Activated CD4-positive, alpha-beta T cell treated with anti-CD3 and anti-CD28 coated beads, Interleukin-2, amount 10 ng/mL, durations not matched to agents 24 days and 14 days (primary cell): ENCODE measurements around the gene INPP4B. TPM values are rescaled to one million over a fixed set of nuclear protein-coding genes. Genes with fewer than 3 reads are reported as not detected.
A peak's percentile ranks its signal among the peaks of the same experiment; 100 is the strongest.

Experiments
- DNase-seq: peaks from one replicate; pipeline ENCODE4 v3.0.0; 2022
- H3K27ac Mint-ChIP-seq: one replicate; pipeline ENCODE4 v1.8.0; 2022; ENCODE audit warnings: mild to moderate bottlenecking, mixed read lengths
- H3K27me3 Mint-ChIP-seq: one replicate; pipeline ENCODE4 v1.8.0; 2022; ENCODE audit warnings: mixed read lengths
- H3K36me3 Mint-ChIP-seq: one replicate; pipeline ENCODE4 v1.8.0; 2022; ENCODE audit warnings: low read depth, mild to moderate bottlenecking, mixed read lengths
- H3K4me1 Mint-ChIP-seq: one replicate; pipeline ENCODE4 v1.8.0; 2021; ENCODE audit warnings: mixed read lengths
- H3K4me3 Mint-ChIP-seq: one replicate; pipeline ENCODE4 v1.8.0; 2022; ENCODE audit warnings: mild to moderate bottlenecking, moderate library complexity, mixed read lengths
- H3K9me3 Mint-ChIP-seq: one replicate; pipeline ENCODE4 v1.8.0; 2021; ENCODE audit warnings: mixed read lengths
- intact Hi-C: fragments of 100-400 bp; cut with micrococcal nuclease; formaldehyde crosslinking; loops from one replicate; pipeline ENCODE4 v1.15.1; 2023
- total RNA-seq: library from RNA; stranded (reverse); gene quantifications from 2 replicates; pipeline ENCODE4 v1.2.3, GENCODE V29; 2022

The INPP4B gene
- total RNA-seq, 1 donor from 2014 or later: 42.5 TPM

DNA sequence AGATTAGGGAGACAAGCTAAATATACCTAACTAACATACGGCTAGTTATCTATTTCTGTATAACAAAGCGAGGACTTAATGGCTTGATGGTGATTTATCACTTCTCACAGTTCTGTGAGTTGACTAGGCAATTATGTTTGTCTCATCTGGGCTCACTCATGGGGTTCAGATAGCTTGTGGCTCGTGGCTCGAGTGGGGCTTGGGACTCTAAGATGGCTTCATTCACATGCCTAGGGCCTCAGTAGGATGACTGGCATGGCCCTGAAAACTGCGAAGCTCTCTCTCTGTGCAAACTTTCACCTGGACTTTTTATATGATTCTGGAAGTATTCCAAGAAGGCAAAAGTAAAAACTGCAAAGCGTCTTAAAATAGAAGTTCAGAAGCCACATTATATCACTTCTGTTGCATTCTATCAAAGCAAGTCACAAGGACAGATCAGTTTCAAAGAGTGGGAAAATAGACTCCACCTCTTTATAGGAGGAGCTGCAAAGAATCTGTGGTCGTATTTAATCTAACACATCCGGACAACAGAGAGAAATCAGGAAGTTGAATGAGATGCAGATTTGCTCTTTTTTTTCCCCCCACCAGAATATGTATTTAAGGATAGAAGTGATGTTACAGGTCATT is 491.2 kb downstream of the INPP4B start:
- Mint-ChIP-seq H3K27ac (peak overlapping the region; percentile 92), H3K9me3 (no peaks in the 10 kb centered on the region), H3K36me3 (peaks cover 1% of the 10 kb centered on the region), H3K4me3 (peak overlapping the region; percentile 69), H3K4me1 (peaks cover 74% of the 10 kb centered on the region), H3K27me3 (no peaks in the 10 kb centered on the region)
- intact Hi-C loops: loop anchor here (2.0 to 5.0 kb wide), 3 partner anchors 70 to 342 kb away; no protein-coding TSS in a partner anchor
- peak; percentile 69 for DNase-seq

GRCh38 chr4:142354041-142354440 is 492.1 kb downstream of the INPP4B start:
- Mint-ChIP-seq H3K27ac (peak overlapping the region; percentile 92), H3K27me3 (no peaks in the 10 kb centered on the region)

GRCh38 chr4:142353149-142353738 is 492.9 kb downstream of the INPP4B start:
- intact Hi-C loops: loop anchor here (1.0 to 5.0 kb wide), 7 partner anchors 24 to 494 kb away; partner anchors contain the start of gene INPP4B
- H3K4me3 Mint-ChIP-seq: peak overlapping the region; percentile 69
- peak; percentile 73 for DNase-seq
- no peaks in the 10 kb centered on the region for H3K27me3 Mint-ChIP-seq
- peak overlapping the region; percentile 71 for H3K27ac Mint-ChIP-seq
- peaks cover 5% of the 10 kb centered on the region for H3K36me3 Mint-ChIP-seq
- peaks cover 82% of the 10 kb centered on the region for H3K4me1 Mint-ChIP-seq
- H3K9me3 Mint-ChIP-seq: no peaks in the 10 kb centered on the region

More at GRCh38 chr4:142354041-142354440, 492.1 kb downstream of the INPP4B start:
- DNase-seq: peak; percentile 58
- intact Hi-C loops: loop anchor here (2.0 to 5.0 kb wide), 3 partner anchors 69 to 343 kb away; no protein-coding TSS in a partner anchor
- H3K9me3 Mint-ChIP-seq: no peaks in the 10 kb centered on the region
- H3K4me1 Mint-ChIP-seq: peaks cover 79% of the 10 kb centered on the region
- H3K36me3 Mint-ChIP-seq: peaks cover 3% of the 10 kb centered on the region
- H3K4me3 Mint-ChIP-seq: peak overlapping the region; percentile 69

DNA sequence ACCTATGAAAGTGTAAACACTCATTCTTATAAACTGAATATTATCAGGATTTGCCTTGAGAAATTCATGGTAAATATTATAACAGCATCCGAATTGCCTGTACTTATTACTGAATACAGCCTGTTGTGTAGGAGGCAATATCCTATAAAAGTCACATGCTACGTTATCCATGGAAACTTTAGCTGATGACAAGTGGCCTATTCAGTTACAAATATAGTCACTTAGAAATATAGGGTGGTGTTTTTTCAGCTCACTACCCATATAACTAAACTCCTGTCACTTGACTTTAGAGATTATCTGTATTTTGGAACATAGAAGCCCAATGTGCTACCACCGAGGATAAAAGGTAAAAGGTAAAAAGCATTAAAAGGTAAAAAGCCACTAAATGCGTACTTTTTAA is 493.4 kb downstream of the INPP4B start:
- peak overlapping the region; percentile 71 for H3K27ac Mint-ChIP-seq
- peaks cover 81% of the 10 kb centered on the region for H3K4me1 Mint-ChIP-seq
- no peaks in the 10 kb centered on the region for H3K27me3 Mint-ChIP-seq
- H3K36me3 Mint-ChIP-seq: peaks cover 5% of the 10 kb centered on the region
- intact Hi-C loops: loop anchor here (1.0 to 5.0 kb wide), 7 partner anchors 25 to 494 kb away; partner anchors contain the start of gene INPP4B
- H3K4me3 Mint-ChIP-seq: peak overlapping the region; percentile 52
- no peak for DNase-seq
- no peaks in the 10 kb centered on the region for H3K9me3 Mint-ChIP-seq

DNA sequence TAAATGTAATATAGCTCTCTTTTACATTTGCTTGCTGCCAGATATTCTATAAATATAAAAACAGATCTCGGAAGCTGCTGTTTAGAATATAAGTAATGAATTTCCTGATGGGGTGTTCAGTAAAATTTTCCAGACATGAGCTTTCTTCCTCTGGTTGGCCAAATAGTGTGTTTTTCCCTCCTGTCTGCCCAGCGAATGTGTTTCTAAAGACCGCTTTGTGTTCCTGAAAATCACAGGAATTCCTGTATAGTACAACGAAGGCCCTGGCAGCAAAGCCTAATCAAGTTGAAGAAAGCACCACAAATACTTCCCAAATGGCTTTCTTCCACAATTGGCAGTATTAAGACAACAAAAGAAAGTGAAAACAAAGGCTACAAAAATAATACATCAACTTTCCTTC is 494.1 kb downstream of the INPP4B start:
- Mint-ChIP-seq H3K9me3 (no peaks in the 10 kb centered on the region), H3K27me3 (no peaks in the 10 kb centered on the region), H3K27ac (peak overlapping the region; percentile 85), H3K36me3 (peaks cover 5% of the 10 kb centered on the region), H3K4me3 (peak overlapping the region; percentile 69), H3K4me1 (peaks cover 81% of the 10 kb centered on the region)
- DNase-seq: no peak
- intact Hi-C loops: loop anchor here (2.0 to 5.0 kb wide), 3 partner anchors 225 to 495 kb away; partner anchors contain the start of gene INPP4B

DNA sequence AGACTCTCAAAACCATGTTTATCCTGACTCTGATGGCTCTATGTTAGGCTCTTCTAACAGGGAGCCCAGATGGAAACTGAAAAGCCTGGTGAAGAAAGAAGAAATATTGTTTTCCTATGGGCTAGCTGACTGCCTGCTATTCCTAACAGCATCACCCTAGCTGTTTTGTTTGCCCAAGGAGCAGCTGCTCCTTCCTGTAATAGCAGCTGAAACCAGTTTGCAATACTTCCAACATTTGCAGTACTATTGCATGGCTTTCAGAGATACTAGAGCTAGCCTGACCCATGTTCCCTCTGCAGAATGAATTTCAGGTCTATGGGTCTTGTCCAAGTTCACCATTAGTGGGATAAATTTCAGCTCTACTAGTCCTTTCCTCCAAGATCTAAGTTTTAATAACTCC is 495.2 kb downstream of the INPP4B start:
- Mint-ChIP-seq H3K9me3 (no peaks in the 10 kb centered on the region), H3K4me1 (peaks cover 77% of the 10 kb centered on the region), H3K4me3 (no peak overlapping the region), H3K36me3 (peaks cover 7% of the 10 kb centered on the region), H3K27me3 (no peaks in the 10 kb centered on the region), H3K27ac (no peak overlapping the region)
- DNase-seq: no peak
- intact Hi-C loops: loop anchor here (5.0 kb wide), 2 partner anchors 224 to 346 kb away; no protein-coding TSS in a partner anchor

- intact Hi-C loops: no loop called here
- H3K27ac Mint-ChIP-seq: no peak overlapping the region
- peaks cover 57% of the 10 kb centered on the region for H3K4me1 Mint-ChIP-seq
- peaks cover 8% of the 10 kb centered on the region for H3K36me3 Mint-ChIP-seq
- H3K27me3 Mint-ChIP-seq: no peaks in the 10 kb centered on the region
- no peak overlapping the region for H3K4me3 Mint-ChIP-seq
- H3K9me3 Mint-ChIP-seq: no peaks in the 10 kb centered on the region
- no peak for DNase-seq
Observed at GRCh38 chr4:142348613-142349021, 497.5 kb downstream of the INPP4B start.

DNA sequence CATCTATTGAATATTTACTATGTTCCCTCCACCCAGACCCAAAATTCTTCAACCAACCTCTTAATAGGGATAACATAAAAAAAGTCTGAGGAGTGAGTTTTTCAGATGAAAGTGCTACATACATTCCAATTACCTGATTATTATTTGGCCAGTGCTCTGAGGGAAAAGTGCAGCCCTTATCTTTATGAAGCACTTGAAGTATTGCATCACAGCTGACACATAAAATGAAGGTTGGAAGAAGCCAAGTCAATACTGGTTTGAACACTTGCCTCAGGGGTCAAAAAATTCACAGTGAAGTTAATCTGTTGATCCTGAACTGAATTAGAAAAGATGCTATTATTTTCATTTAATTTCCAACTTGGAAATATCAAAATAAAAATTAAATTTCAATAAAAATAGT is 498.9 kb downstream of the INPP4B start:
- H3K4me3 Mint-ChIP-seq: peak overlapping the region; percentile 48

GRCh38 chr4:142345924-142346323 is 500.2 kb downstream of the INPP4B start:
- intact Hi-C loops: loop anchor here (2.0 kb wide), 1 partner anchor 15 kb away; no protein-coding TSS in a partner anchor
- Mint-ChIP-seq H3K4me3 (no peak overlapping the region), H3K36me3 (peaks cover 8% of the 10 kb centered on the region), H3K4me1 (peaks cover 38% of the 10 kb centered on the region), H3K9me3 (no peaks in the 10 kb centered on the region), H3K27me3 (no peaks in the 10 kb centered on the region), H3K27ac (no peak overlapping the region)
- DNase-seq: no peak

More for the DNA sequence above, 498.9 kb downstream of the INPP4B start:
- DNase-seq: no peak
- peaks cover 8% of the 10 kb centered on the region for H3K36me3 Mint-ChIP-seq
- no peaks in the 10 kb centered on the region for H3K9me3 Mint-ChIP-seq
- H3K4me1 Mint-ChIP-seq: peaks cover 45% of the 10 kb centered on the region
- H3K27ac Mint-ChIP-seq: no peak overlapping the region
- intact Hi-C loops: loop anchor here (1.0 kb wide), 1 partner anchor 12 kb away; no protein-coding TSS in a partner anchor
- H3K27me3 Mint-ChIP-seq: no peaks in the 10 kb centered on the region

GRCh38 chr4:142341268-142341667 is 504.8 kb downstream of the INPP4B start:
- H3K9me3 Mint-ChIP-seq: no peaks in the 10 kb centered on the region
- peaks cover 9% of the 10 kb centered on the region for H3K4me1 Mint-ChIP-seq
- no peaks in the 10 kb centered on the region for H3K27me3 Mint-ChIP-seq
- no peak for DNase-seq
- H3K4me3 Mint-ChIP-seq: no peak overlapping the region
- H3K36me3 Mint-ChIP-seq: peaks cover 15% of the 10 kb centered on the region
- no peak overlapping the region for H3K27ac Mint-ChIP-seq
- intact Hi-C loops: no loop called here

GRCh38 chr4:142339053-142339452 is 507.0 kb downstream of the INPP4B start:
- Mint-ChIP-seq H3K4me3 (no peak overlapping the region), H3K27me3 (no peaks in the 10 kb centered on the region), H3K9me3 (no peaks in the 10 kb centered on the region), H3K27ac (no peak overlapping the region), H3K4me1 (peaks cover 3% of the 10 kb centered on the region), H3K36me3 (peaks cover 16% of the 10 kb centered on the region)
- intact Hi-C loops: no loop called here
- no peak for DNase-seq

DNA sequence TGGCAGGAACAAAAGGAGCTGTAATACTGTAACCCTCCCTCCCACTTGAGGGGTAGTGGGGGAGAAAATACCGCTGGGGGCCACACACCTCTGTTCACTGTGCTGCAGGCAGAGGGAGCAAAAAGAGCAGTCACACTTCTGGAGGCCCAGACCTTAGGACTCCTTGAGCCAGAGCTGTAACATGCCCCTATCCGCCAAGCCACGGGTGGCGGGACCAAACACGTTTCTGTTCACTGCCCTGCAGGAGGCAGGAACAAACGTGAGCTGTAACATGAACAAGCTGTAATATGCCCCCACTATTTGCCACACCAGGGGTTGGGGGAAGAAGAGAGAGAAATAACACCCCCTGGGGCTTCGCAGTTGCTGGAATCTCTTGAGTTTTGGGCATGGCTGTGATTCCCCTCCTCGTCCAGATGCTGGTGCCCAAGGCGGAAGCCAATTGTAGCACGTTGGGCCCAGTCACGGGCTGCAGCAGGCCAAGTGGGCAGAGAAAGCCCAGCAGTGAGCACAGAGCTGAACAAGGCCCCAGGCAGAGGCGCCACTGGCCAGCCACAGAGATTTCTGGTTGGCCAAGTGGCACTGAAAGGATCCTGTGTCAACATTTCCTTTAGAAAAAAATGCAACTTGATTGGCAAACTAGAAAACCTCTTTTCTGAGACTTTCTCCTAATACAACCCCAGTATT is 509.7 kb downstream of the INPP4B start:
- Mint-ChIP-seq H3K9me3 (peaks cover 3% of the 10 kb centered on the region), H3K27me3 (no peaks in the 10 kb centered on the region), H3K4me1 (peaks cover 9% of the 10 kb centered on the region), H3K27ac (peak overlapping the region; percentile 26), H3K36me3 (peaks cover 22% of the 10 kb centered on the region), H3K4me3 (no peak overlapping the region)
- intact Hi-C loops: no loop called here
- peak; percentile 47 for DNase-seq

DNA sequence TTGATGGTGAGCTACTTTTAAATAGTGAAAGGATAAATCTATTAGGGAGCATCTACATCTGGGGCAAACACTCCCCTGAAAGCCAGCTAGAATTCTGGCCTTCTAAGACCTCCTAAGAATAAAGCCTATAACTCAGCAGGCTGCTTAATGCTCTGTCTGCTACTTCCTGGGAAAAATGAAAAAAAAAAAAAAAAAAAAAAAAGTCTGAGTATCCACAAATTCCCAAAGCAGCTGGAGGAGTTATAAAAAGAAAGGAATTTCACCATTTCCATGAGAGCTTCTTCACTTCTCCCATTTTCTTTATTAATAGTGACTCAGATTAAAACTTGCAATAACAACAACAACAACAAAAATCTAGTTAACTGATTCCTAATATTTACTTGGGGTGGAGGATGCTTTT is 511.2 kb downstream of the INPP4B start:
- Mint-ChIP-seq H3K27me3 (no peaks in the 10 kb centered on the region), H3K4me3 (no peak overlapping the region), H3K27ac (no peak overlapping the region), H3K9me3 (peaks cover 3% of the 10 kb centered on the region), H3K36me3 (peaks cover 25% of the 10 kb centered on the region), H3K4me1 (peaks cover 16% of the 10 kb centered on the region)
- DNase-seq: no peak
- intact Hi-C loops: no loop called here

DNA sequence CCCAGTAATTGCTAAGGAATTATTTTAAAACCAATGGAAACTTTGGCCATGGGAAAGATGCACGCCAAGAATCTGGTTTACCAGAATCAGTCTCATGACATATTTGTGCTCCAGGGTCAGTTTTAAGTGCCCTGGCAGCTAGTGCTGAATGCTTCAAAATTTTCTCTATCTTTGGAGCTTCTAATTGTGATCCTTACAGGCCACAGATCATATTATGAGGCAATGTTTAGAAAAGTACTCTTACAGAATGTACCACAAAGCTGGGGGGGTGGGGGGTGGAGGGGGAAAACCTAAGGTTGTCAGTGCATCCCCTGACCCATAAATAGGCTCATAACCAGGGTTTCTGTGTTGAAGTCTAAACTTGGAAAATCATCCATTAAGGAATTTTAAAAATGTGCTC is 514.5 kb downstream of the INPP4B start:
- H3K27me3 Mint-ChIP-seq: no peaks in the 10 kb centered on the region
- H3K4me1 Mint-ChIP-seq: peaks cover 16% of the 10 kb centered on the region
- DNase-seq: no peak
- intact Hi-C loops: loop anchor here (2.0 kb wide), 1 partner anchor 13 kb away; no protein-coding TSS in a partner anchor
- H3K27ac Mint-ChIP-seq: no peak overlapping the region
- no peak overlapping the region for H3K4me3 Mint-ChIP-seq
- H3K36me3 Mint-ChIP-seq: peaks cover 24% of the 10 kb centered on the region
- H3K9me3 Mint-ChIP-seq: peaks cover 6% of the 10 kb centered on the region
